Breast epithelium (tissue), 4 donors: ENCODE results near the gene NSMF. TPM values are rescaled to one million over a fixed set of nuclear protein-coding genes. Genes with fewer than 3 reads are reported as not detected.

ENCODE experiments used
- DNase-seq, 2 donors: peaks; one replicate each; pipeline ENCODE4 v3.0.0-alpha.2; 2019; ENCODE audit warnings: low spot score in 2 of 2
- H3K27ac ChIP-seq, 2 donors: fragments of 200-600 bp; sonication (generic) in 1 of 2; one replicate each; pipeline ENCODE4 v1.5.1; 2016 to 2019; ENCODE audit warnings: mild to moderate bottlenecking in 1 of 2
- H3K27me3 ChIP-seq, 2 donors: fragments of 200-600 bp; sonication (generic) in 1 of 2; one replicate each; pipeline versions ENCODE4 v1.5.1 to v1.6.0; 2017 to 2019; ENCODE audit warnings: control low read depth in 1 of 2, mild to moderate bottlenecking in 1 of 2
- H3K36me3 ChIP-seq: fragments of 200-600 bp; one replicate; pipeline ENCODE4 v1.5.1; 2019
- H3K4me1 ChIP-seq, 2 donors: fragments of 200-600 bp; sonication (generic); one replicate each; pipeline ENCODE4 v1.5.1; 2016 to 2019; ENCODE audit warnings: control low read depth in 1 of 2
- H3K4me3 ChIP-seq, 3 donors: fragments of 200-600 bp; sonication (generic); 1 replicate in 2 of 3; 2 replicates in 1 of 3; pipeline ENCODE4 v1.5.1; 2016 to 2019; ENCODE audit warnings: mild to moderate bottlenecking in 3 of 3, moderate library complexity in 2 of 3
- H3K9me3 ChIP-seq, 2 donors: fragments of 200-600 bp; sonication (generic) in 1 of 2; one replicate each; pipeline ENCODE4 v1.5.1; 2016 to 2019; ENCODE audit warnings: control low read depth in 1 of 2
- CTCF ChIP-seq, 3 donors: fragments of 450-650 bp; IDR thresholded peaks; one replicate each; pipeline ENCODE4 v1.5.1; 2016 to 2017; ENCODE audit warnings: antibody characterized with exemption in 3 of 3, mild to moderate bottlenecking in 3 of 3, moderate library complexity in 3 of 3
- POLR2A ChIP-seq: fragments of 450-650 bp; IDR thresholded peaks from one replicate; pipeline ENCODE4 v1.6.1; 2016; ENCODE audit warnings: antibody characterized with exemption, mild to moderate bottlenecking, moderate library complexity
- POLR2AphosphoS5 ChIP-seq, 3 donors: sonication (generic); formaldehyde crosslinking; IDR thresholded peaks; one replicate each; pipeline ENCODE4 v1.6.1; 2017; ENCODE audit warnings: antibody characterized with exemption in 3 of 3
- intact Hi-C: fragments of 100-400 bp; cut with DNase I; formaldehyde crosslinking; loops from one replicate; pipeline ENCODE4 v1.15.1; 2023; ENCODE audit warnings: low total_unique reads
- total RNA-seq, 3 donors: library from RNA; depleted of rRNA; stranded (reverse); fragments of >200 nt; gene quantifications; one replicate each; pipeline ENCODE4 v1.1.0, GENCODE V29; 2016

Gene NSMF
- total RNA-seq, 3 donors from 2014 or later, result 30.9 to 38.4 (median 37.4) TPM

GRCh38 chr9:137427454-137428310, 31.5 kb downstream of the NSMF start:
- no peak for DNase-seq
- intact Hi-C loops, result no loop called here
- no peak for TF ChIP-seq CTCF (IDR thresholded peaks at IDR 0.05)
- no peak for TF ChIP-seq POLR2AphosphoS5 (IDR thresholded peaks at IDR 0.05)
- no peak for TF ChIP-seq POLR2A
- no peaks in the 10 kb centered on the region for H3K9me3 ChIP-seq
- H3K4me3 ChIP-seq, result no peak overlapping the region
- no peaks in the 10 kb centered on the region for H3K27me3 ChIP-seq
- peaks cover 0 to 4% of the 10 kb centered on the region in 2 donors for H3K4me1 ChIP-seq
- H3K36me3 ChIP-seq, result no peaks in the 10 kb centered on the region
- no peak overlapping the region for H3K27ac ChIP-seq

DNA sequence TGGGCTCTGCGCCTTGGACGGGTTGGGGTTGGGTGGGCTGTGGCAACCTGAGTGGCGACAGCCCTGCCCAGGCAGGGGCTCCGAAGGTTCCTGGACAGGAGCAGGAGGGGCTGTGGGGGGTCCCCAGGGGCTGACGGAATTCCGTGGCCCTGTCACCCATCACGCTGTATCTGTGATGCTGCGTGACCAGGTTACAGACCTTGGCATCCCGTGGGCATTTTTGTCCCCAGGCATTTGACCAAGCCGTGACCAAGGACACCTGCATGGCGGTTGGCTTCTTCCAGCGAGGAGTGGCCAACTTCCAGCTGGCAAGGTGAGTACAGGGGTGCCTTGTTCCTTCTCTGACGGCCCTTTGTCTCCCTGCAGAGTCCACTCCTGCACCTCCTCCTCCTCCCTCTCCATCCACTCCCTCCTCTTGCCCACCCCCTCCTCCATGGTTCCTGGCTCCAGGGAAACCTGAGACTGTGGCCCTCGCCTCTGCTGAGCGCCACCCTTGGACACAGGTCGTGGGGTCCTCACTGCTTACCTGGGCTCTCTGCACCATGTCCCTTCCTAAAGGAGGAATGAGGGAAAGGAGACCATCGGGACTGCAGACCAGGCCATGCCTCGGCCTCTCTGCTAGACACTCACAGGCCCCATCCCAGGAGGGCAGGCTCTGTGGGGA, 33.0 kb downstream of the NSMF start:
- H3K36me3 ChIP-seq, result no peaks in the 10 kb centered on the region
- peak in 1 of 2 donors; percentile 68 for DNase-seq
- H3K4me3 ChIP-seq, result no peak overlapping the region
- H3K27ac ChIP-seq, result peak overlapping the region; percentile 60 to 68
- H3K9me3 ChIP-seq, result no peaks in the 10 kb centered on the region
- H3K4me1 ChIP-seq, result peaks cover 0 to 4% of the 10 kb centered on the region in 2 donors
- no peaks in the 10 kb centered on the region for H3K27me3 ChIP-seq
- intact Hi-C loops, result no loop called here
- TF ChIP-seq POLR2A (no peak), POLR2AphosphoS5 (IDR thresholded peaks at IDR 0.05) (no peak), CTCF (IDR thresholded peaks at IDR 0.05) (no peak)

- TF ChIP-seq POLR2A (no peak), CTCF (IDR thresholded peaks at IDR 0.05) (peak in 1 of 3 donors; percentile 8), POLR2AphosphoS5 (IDR thresholded peaks at IDR 0.05) (no peak)
- peaks cover 0 to 4% of the 10 kb centered on the region in 2 donors for H3K4me1 ChIP-seq
Observed at GRCh38 chr9:137423514-137424291, 35.4 kb downstream of the NSMF start.

GRCh38 chr9:137422604-137423513, 36.3 kb downstream of the NSMF start, which contains the start of the genes EXD3 and NOXA1:
TSS of gene EXD3 (minus strand) at chr9:137423162. CDS start at chr9:137395357, 27,805 bp downstream.
TSS of gene NOXA1 (plus strand) at chr9:137423393. CDS start at chr9:137423530, 137 bp downstream.
- intact Hi-C loops, result no loop called here
- Histone ChIP-seq H3K4me3 (peak within 1 kb of the TSS; percentile 90 to 100 (median 92)), H3K9me3 (no peaks in the 10 kb centered on the region), H3K36me3 (no peaks in the 10 kb centered on the region), H3K27ac (peak within 1 kb of the TSS; percentile 88 to 89), H3K27me3 (no peaks in the 10 kb centered on the region), H3K4me1 (peaks cover 0 to 4% of the 10 kb centered on the region in 2 donors)
- TF ChIP-seq CTCF (IDR thresholded peaks at IDR 0.05) (peak in 2 of 3 donors; percentile 43 to 71), POLR2A (no peak), POLR2AphosphoS5 (IDR thresholded peaks at IDR 0.05) (peak in 2 of 3 donors; percentile 52 to 61)
- DNase-seq, result peak; percentile 88 to 95

More at GRCh38 chr9:137423514-137424291, 35.4 kb downstream of the NSMF start:
- peak overlapping the region; percentile 90 to 100 (median 92) for H3K4me3 ChIP-seq
- no peaks in the 10 kb centered on the region for H3K27me3 ChIP-seq
- H3K27ac ChIP-seq, result peak overlapping the region; percentile 88 to 89
- H3K36me3 ChIP-seq, result no peaks in the 10 kb centered on the region
- intact Hi-C loops, result no loop called here
- no peaks in the 10 kb centered on the region for H3K9me3 ChIP-seq
- DNase-seq, result no peak
